ENCODE measurements around the gene APOL5. TPM values are rescaled to one million over a fixed set of nuclear protein-coding genes. Genes with fewer than 3 reads are reported as not detected.

APOL5 gene
- total and polyA plus RNA-seq, 11 donors, result 0.07 to 0.11 TPM; not detected in 9

GRCh38 chr22:35726933-35727332 is 9.3 kb downstream of the APOL5 start:
- no peaks in the 10 kb centered on the region for H3K9me3 ChIP-seq
- intact Hi-C loops (cut with DNase I), result loop anchor here in 1 of 10 donors (10.0 kb wide), 1 partner anchor 92 kb away; no protein-coding TSS in a partner anchor
- peaks cover 0 to under 1% (median 0%) of the 10 kb centered on the region in 12 donors for H3K4me1 ChIP-seq
- H3K27me3 ChIP-seq, result no peaks in the 10 kb centered on the region
- TF ChIP-seq POLR2A (IDR thresholded peaks at IDR 0.05) (no peak), CTCF (IDR thresholded peaks at IDR 0.05) (no peak)
- H3K36me3 ChIP-seq, result no peaks in the 10 kb centered on the region
- 85 to 90% (median 88%) methylated on average over 15 of the region's 15 CpGs for WGBS, 4 donors
- no peak for ATAC-seq
- no peak overlapping the region for H3K4me3 ChIP-seq
- no peak for DNase-seq
- no peak overlapping the region for H3K27ac ChIP-seq

- Histone ChIP-seq H3K4me1 (no peaks in the 10 kb centered on the region), H3K4me3 (no peak overlapping the region), H3K27ac (no peak overlapping the region), H3K9me3 (no peaks in the 10 kb centered on the region), H3K36me3 (no peaks in the 10 kb centered on the region), H3K27me3 (no peaks in the 10 kb centered on the region)
- DNase-seq (no peak), ATAC-seq (peak in 1 of 4 donors; percentile 36)
- WGBS, 4 donors, result 32 to 43% (median 41%) methylated on average over 10 to 11 of the region's 11 CpGs
- intact Hi-C loops (cut with DNase I), result loop anchor here in 1 of 10 donors (10.0 kb wide), 1 partner anchor 93 kb away; no protein-coding TSS in a partner anchor
- TF ChIP-seq POLR2A (IDR thresholded peaks at IDR 0.05) (no peak), CTCF (IDR thresholded peaks at IDR 0.05) (no peak)
Measured at GRCh38 chr22:35727436-35727835, 9.8 kb downstream of the APOL5 start.

DNA sequence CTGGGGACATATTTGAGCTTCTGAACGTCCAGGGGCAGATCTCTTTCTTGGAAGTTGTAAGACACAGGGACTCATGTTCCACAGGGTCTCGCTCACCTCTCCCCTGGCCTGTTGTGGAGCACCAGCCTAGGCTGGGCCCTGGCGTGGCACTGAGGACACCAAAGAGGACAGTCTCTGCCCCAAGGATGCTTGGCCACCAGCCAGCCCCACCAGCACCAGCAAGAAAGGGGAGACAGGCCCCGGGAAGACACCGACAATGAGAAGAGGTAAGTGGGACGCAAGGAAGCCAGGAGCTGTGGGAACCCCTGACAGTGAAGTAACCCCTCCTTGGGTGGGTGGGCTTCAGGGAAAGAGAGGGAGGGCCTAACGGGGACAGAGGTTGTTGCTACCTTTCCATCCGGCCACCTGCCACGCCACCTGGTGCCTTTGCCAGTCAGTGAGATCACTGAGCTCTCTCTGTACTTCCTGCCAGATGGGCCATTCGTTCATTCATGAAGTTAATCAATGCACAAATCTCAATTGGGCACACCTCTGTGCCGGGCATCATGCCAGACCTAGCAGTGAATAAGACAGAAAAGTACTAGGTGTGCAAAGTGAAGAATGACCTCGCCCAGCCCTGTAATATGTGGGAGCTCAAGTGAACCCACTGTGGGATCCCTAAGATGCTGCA is 11.1 kb downstream of the APOL5 start:
- H3K9me3 ChIP-seq, result no peaks in the 10 kb centered on the region
- H3K4me1 ChIP-seq, result peaks cover 0 to 8% (median 0%) of the 10 kb centered on the region in 12 donors
- no peaks in the 10 kb centered on the region for H3K36me3 ChIP-seq
- no peaks in the 10 kb centered on the region for H3K27me3 ChIP-seq
- ATAC-seq, result no peak
- no peak overlapping the region for H3K27ac ChIP-seq
- intact Hi-C loops (cut with DNase I), result loop anchor here in 1 of 10 donors (10.0 kb wide), 1 partner anchor 94 kb away; no protein-coding TSS in a partner anchor
- DNase-seq, result no peak
- WGBS, 4 donors, result 84 to 91% (median 87%) methylated on average over 11 to 12 of the region's 12 CpGs
- no peak overlapping the region for H3K4me3 ChIP-seq
- no peak for TF ChIP-seq POLR2A (IDR thresholded peaks at IDR 0.05)
- TF ChIP-seq CTCF (IDR thresholded peaks at IDR 0.05), result no peak

- TF ChIP-seq POLR2A (IDR thresholded peaks at IDR 0.05) (no peak), CTCF (IDR thresholded peaks at IDR 0.05) (no peak)
- Histone ChIP-seq H3K27ac (no peak overlapping the region), H3K27me3 (no peaks in the 10 kb centered on the region), H3K36me3 (no peaks in the 10 kb centered on the region), H3K4me1 (peaks cover 0 to 10% (median 0%) of the 10 kb centered on the region in 12 donors), H3K4me3 (no peak overlapping the region), H3K9me3 (no peaks in the 10 kb centered on the region)
- WGBS, 4 donors, result 98 to 100% (median 99%) methylated on average over 2 of the region's 2 CpGs
- DNase-seq (no peak), ATAC-seq (no peak)
- intact Hi-C loops (cut with DNase I), result loop anchor here in 1 of 10 donors (10.0 kb wide), 1 partner anchor 95 kb away; no protein-coding TSS in a partner anchor
Measured at GRCh38 chr22:35729309-35729698, 11.6 kb downstream of the APOL5 start.
